Activated T-cell treated with anti-CD3 and anti-CD28 coated beads for 4 hours (primary cell): ENCODE results near the gene RBX1.
A peak's percentile ranks its signal among the peaks of the same experiment; 100 is the strongest.
"Not testable (repeated sequence)": the region's sequence is repeated elsewhere in the genome, so short reads cannot be mapped to it uniquely, and the experiment has no call there.

ENCODE experiments used
- DNase-seq: peaks from one replicate; pipeline ENCODE4 v3.0.0-alpha.2; 2020

Gene RBX1

DNA sequence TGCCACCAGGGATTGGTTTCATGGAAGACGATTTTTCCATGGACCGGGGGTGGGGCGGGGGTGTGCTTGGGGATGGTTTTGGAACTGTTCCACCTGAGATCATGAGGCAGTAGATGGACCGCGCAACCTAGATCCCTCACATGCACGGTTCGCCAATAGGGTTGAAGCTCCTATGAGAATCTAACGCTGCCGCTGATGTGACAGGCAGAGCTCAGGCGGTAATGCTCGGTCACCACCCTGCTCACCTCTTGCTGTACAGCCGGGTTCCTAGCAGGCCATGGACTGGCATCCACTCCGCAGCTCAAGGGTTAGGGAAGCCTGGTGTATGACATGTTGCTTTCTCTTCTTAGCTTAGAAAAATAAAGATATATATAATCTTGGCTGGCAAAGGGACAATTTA, 22.0 kb downstream of the RBX1 start:
- DNase-seq: no peak

DNA sequence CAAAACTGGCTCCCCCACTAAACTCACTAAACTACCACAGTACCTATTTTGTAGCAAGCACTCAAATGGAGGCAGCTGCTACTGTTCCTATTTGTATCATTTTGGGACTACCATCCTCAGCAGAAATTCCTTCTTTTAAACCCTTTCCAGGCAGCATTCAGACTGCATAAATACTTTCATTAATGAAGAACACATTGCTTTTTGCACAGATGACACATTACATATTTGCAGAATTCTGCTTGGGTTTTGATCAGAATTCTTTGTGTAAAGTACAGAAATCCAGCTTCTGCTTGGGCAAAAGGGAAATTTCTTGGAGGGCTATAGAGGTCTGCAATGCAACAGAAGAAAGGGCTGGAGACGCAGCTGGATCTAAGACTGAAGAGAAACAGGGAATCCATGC, 24.2 kb downstream of the RBX1 start:
- no peak for DNase-seq

DNA sequence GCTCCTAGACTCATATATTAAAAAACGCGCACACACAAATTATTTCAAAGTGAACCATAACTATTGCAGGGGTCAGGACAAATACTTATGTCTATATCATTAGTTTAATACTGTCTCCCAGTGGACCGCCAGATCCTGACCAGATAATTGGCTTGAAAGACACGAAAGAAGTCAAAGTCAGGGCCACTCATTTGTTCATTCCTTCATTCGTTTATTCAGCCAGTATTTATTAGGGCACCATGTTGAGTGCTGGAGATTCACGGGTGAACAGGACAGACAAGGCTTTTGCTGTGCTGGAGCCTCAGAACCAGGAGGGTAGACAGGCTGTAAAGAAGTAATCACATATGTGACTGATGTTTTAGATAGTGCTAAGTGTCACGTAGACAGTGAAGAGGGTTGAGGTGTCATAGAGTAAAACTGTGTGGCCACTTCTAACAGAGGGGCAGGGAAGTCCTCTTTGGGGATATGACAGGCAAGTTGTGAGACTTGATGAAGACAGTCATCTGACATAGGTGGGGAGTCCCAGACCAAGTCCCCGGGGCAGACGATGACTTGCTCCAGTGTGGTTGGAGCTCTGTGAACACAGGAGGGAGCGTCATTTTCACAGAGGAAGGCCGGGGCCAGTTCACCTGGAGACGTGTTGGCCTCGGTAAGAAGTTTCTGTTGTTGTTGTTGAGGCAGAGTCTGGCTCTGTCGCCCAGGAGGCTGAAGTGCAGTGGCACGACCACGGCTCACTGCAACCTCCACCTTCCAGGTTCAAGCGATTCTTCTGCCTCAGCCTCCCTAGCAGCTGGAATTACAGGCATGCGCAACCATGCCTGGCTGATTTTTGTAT, 25.9 kb downstream of the RBX1 start:
- DNase-seq: no peak

DNA sequence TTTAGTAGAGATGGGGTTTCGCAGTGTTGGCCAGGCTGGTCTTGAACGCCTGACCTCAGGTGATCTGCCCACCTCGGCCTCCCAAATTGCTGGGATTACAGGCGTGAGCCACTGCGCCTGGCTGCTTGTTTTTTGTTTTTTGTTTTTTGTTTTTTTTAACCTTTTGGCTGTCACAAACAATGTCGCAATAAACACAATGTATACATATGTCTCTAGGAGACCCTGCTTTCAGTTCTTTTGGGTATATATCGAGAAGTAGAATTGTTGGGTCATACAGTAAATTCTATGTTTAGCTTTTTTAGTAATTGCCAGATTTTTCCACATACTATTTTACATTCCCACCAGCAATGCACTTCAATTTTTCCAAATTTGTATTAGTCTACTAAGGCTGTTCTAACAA, 28.0 kb downstream of the RBX1 start:
- no peak for DNase-seq

DNA sequence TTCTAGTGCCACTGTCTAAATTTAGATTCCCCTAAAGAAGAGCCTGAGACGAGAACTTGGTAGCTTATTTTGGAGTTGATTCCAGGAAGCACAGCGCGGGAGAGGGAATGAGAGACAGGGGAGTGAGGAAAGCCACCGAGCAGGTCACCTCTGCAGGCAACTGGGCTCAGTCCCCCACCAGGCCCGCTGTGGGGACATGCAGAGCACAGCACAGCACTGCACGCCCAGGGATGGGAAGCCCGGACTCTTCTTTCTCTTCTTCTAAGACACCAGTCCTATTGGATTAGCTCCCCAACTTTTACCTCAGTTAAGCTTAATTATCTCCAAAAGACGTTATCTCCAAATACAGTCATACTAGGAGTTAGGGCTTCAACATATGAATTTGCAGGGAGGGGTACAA, 28.7 kb downstream of the RBX1 start:
- DNase-seq: no peak

DNA sequence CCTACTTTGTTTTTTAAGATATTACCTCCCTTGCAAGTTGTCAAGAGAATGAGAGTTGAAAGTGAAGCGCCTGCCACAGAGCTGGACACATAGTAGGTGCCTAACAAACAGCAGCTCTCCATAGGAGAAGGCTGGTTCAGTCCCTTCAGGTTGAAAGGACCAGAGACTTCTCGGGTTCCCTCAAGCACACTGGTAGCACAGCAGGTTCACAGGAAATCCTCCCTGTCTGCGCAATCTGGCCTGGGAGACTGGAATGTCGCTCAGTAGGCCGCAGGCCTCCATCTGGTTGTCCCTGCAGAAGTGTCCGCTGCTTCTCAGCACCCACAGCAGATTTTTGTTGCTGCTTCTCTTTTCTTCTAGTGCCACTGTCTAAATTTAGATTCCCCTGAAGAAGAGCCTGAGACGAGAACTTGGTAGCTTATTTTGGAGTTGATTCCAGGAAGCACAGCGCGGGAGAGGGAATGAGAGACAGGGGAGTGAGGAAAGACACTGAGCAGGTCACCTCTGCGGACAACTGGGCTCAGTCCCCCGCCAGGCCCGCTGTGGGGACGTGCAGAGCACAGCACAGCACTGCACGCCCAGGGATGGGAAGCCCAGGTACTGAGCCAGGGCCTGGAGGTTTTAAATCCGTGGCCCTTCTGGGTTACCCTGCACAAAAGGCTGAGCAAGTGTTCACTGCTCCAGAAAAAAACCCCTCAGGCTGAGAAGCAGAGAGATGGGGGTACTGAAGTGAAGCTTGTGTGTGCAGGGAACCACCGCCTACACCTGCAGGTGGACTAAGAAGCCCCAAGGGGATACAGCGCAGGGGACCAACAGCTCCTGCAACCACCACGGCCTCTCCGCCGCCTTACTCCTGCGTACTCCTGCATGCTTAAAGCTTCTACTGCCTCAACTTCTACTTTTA, 31.6 kb downstream of the RBX1 start:
- no peak for DNase-seq

DNA sequence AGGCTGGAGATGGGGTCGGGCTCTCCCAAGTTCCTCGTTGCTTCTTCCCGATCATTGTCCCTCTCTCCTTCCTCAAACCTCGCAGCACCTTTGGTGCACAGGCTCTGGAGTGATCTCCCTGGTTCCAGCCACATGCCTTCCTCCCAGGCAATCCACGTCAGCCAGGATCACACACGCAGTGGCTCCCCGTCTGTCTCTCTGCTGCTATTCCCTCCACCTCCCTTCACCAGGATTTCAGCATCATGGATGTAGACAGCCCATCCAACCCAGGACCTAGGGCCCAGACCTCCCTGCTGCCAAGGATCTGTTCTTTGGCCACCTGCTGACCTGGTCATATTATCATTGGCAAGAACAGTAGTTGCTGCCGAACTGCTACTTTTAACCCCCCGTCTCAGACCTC, 40.1 kb downstream of the RBX1 start:
- no peak for DNase-seq

DNA sequence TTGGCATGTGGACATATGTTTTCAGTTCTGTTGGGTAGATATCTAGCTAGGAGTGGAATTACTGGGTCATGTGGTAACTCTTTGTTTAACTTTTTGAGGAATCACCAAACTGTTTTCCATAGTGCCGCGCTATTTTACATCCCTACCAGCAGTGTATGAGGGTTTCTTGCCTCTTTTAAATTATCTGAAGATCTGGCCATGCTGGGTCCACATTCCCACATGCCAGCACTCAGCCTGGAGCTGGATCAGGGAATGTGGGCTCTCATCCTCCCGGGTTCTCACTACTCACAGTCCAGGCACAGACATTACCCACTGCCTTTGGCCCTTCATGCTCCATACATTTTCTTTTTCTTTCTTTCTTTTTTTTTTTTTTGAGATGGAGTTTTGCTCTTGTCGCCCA, 44.6 kb downstream of the RBX1 start:
- no peak for DNase-seq

DNA sequence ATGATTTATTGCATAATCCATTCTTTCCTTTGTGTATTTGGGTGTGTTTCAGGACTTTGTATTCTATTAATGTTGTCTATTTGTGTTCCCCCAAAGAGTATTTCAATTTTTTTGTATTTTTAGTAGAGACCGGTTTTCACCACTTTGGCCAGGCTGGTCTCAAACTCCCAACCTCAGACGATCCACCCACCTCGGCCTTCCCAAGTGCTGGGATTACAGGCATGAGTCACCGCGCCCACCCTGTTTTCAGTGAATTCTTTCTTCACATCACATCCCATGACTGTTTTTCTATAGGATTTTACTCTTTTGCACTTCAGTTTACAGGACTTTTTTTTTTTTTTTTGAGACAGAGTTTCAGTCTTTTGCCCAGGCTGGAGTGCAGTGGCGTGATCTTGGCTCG, 46.3 kb downstream of the RBX1 start:
- DNase-seq: no peak

DNA sequence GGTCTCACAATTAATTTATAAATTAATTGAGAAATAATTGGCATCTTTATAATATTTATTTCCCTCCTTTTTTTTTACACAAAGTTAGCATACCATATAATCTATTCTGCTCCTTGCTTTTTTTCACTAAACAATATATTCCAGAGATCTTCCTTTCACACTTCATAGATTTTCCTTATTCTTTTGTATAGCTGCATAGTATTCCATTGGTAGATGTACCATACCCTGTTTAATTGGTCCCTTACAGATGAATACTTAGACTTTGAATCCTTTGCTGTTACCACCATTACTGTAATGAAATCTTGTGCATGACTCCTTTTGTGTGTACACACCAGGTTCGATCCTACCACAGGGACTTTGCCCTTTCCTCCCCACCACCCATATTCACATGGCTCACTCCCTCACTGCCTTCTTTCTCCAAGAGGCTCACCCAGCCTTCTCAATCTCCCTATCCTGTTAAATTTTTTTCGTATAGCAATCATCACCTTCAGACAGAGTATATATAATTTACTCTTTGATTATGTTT, 48.9 kb downstream of the RBX1 start:
- no peak for DNase-seq

DNA sequence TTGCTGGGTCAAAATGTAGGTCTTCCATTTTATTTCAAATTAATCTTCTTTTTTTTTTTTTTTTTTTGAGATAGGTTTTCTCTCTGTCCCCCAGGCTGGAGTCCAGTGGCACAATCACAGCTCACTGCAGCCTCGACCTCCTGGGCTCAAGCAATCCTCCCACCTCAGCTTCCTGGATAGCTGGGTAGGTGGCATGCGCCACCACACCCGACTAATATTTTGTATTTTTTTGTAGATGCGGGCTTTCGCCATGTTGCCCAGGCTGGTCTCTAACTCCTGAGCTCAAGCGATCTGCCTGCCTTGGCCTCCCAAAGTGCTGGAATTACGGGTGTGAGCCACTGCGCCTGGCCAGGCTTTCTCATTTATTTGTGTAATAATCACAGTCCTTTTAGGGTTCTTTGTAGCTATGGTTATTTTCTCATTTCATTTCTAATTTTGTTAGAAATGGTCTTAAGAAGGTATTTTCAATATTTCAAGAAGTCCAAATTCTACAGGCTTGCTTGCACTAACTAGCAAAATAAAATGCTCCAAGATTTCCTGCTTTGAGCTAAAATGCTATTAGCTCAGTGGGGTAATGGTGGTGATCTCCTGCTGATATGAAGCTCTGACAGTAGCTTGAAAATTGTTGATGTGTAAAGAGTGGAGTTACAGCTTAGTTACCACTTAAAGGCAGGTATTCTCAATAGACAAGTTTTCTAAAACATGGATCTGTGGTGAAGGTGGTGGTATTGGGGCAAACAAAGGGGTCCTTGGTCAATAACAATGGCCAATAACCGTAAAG, 50.0 kb downstream of the RBX1 start:
- no peak for DNase-seq

DNA sequence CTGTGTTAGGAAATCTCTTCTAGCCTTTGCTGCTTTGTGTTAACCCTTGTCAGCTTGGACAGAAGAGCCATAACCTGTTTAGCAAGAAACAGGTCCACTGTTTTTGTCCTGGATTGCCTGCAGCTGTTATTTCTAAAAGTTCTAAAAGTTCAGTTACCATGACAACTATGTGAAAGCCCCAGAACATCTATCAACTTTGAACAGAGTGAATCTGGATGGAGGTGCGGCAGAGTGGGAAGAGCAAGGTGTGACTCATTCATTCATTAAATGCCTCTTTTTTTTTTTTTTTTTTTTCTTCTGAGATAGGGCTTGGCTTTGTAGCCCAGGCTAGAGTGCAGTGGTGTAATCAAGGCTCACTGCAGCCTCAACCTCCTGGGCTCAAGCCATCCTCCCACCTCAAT, 50.5 kb downstream of the RBX1 start:
- DNase-seq: no peak

DNA sequence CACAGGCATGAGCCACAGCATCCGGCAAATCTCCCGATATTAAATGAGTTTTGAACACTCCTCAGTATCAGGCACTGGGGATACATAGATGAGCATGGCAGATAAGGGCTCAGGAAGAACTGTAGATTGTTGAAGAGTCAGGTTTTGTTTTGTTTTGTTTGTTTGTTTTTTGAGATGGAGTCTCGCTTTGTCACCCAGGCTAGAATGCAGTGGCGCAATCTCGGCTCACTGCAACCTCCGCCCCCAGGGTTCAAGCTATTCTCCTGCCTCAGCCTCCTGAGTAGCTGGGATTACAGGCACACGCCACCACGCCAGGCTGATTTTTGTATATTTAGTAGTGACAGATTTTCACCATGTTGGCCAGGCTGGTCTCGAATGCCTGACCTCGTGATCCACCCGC, 51.2 kb downstream of the RBX1 start:
- not testable (repeated sequence) for DNase-seq

DNA sequence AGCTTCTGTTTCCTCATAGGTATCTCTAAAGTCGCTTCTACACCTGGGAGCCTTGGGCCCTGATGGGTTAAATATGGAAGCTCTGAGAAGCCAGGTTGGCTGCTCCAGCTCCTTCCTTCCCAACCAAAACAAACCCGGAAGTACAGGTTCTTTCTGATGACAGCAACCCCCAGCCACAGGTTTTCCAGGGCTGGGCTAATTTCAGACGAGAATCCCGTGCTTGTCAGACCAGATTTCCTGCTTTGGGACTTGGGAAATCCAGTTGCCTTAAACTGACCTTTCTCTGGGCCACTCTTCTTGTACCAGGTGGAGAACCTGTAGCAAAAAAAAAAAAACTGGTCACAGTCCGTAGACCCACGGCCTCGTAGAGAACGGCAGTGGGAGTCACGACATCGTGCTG, 51.9 kb downstream of the RBX1 start:
- no peak for DNase-seq

DNA sequence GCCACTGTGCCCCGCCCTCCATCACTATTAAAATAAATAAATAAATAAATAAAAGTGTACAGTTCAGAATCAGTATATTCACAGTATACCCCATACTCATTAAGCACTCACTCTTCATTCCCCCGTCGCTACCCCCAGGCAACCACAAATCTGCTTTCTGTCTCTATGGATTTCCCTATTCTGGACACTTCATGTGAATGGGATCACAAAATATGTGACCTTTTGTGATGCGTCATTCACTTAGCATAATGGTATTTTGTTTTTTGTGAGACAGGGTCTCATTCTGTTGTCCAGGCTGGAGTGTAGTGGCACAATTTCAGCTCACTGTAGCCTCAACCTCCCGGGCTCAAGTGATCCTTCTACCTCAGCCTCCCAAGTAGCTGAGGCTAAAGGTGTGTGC, 52.8 kb downstream of the RBX1 start:
- no peak for DNase-seq

DNA sequence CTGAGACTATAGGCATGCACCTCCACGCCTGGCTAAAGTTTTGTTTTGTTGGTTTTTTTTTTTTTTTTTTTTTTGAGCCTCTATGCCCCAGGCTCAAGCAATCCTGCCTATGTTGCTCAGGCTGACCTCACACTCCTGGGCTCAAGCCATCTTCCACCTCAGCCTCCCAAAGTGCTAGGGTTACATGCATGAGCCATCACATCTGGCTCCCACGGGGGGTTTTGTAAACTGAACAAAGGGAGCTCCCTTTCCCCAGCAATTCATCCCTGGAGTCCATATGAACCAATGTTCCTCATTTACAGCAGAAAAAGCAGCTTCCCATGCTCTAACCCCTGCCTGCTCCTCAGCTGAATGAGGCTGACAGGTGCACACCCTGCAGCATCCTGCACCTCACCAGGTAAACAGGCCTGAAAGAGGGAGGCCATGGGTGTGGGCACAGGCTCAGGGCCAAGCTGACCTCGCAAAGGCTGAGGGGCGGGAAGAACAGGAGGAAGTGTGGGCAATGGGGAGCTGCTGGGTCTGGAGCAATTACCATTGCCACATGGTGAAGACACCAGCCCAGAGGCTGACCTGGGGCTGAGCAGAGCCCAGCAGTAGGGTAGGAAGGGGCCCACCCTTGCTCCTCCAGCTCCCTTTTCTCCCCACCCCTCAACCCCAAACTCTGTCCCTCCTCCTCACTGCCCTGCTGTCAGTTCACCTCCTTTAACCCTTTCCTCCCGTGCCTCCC, 58.2 kb downstream of the RBX1 start:
- DNase-seq: no peak

DNA sequence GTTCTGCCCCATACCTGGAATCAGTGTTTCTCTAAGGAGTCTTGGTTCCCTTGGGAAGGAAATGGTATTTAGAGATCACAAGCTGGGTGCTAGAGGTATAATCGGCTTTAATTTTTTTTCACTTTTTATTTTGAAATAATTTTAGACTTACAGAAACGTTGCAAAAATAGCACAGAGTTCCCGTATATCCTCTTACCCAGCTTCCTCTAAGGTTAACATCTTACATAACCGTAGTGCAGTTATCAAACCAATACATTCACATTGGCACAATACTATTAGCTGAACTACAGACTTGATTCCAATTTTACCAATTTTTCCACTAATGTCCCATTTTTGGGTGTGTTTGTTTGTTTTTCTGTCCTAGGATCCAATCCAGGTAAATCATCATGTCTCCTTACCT, 63.8 kb downstream of the RBX1 start:
- DNase-seq: no peak

DNA sequence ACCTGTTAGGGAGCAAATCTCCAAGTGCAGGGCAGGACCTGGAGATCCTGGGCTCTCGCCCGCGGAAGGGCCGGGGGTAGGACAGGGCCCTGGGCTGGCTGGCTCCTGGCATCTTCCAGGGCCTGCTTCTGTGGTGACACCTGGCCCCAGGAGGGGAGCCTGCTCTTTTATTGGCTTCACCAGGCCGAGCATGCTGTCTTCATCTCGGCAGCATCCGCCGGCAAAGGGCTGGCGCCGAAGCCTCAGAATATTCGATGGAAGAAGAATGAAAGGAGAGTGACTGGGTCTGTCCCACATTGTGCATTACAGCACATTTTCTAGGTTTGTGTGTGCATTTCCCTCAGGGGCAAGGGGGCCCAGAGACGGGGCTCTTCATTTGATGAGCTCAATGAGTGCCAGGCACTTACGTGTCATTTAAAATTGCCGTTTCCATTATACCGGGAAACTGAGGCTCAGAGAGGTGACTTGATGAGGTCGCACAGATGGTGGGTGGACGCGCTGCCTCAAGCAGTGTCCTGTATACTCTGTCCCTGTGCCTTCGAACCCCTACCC, 70.0 kb downstream of the RBX1 start:
- no peak for DNase-seq

DNA sequence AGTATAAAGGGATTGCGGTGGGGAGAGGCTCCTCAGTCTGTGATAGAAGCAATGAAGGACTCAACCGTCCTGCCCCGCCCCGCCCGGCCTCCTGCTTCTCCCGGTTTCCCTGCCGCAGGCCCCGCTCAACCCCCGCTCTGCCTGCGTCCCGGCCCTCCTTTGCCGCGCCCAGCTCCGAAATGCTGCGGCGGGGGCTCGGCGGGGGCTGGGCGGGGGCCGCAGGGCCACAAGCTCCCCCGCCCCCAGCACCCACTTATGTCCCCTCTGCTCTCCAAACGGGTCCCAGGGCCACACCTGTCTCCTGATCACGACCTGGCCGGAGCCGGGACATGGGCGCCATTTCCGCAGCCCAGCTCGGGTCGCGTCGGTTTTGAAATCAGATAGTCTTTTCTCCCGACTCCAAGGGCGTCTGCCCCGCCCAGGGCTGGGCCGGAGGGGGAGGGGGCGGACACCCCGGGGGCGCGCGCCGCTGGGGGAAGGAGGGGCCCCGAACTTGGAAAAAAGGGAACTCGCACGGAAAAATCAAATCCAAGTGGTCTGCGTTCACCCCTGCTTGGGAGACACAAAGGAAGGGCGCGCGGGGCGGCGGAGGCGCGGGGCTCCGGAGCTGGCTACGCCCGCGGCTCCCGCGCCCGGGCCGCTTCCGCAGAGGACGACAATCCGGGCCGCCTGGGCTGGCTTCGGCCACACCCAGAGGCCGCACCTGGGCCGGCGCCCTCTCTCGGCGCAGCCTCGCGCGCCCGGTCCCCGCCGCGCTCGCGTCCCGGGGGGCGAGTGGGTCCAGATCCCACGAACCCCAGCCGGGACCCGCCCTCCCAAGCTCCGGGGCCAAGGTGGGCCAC, 70.7 kb downstream of the RBX1 start:
- peak; percentile 35 for DNase-seq

DNA sequence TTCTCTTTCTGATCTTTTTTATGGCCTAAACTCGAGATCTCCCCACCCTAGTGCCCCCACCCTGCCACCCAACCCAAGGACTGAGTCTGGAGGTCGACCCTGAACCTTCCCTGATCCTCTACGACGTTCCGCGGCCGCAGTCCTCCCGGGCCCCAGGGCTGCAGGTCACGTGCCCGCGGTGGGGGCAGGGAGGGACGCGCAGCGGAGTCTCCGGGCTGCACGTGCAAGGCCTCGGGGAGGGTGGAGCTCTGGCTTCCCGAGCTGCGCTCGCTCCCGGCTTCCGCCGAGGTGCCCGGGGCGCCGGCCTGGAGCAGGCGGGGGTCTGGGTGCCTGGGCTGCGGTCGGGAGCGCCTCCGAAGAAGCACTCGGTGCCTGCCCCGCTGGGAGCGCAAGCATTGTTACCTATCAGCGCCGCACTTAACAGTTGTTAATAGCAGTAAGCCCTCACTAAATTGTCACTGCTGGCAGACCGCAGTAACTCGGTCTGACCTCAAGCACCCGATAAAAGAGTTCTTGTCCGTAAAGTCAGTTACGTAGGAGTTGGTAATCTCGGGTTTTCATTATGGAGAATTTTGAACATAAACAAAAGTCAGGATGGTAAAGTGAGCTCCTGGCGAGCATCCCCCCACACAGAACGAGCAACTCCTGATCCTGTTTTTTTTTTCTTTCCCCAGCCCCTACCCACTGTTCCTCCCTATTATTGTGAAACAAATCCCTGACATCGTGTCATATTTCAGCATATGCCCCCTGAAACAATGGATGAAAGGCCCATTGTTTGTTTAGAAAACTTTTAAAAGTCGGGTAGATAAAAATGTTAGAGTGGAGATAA, 71.5 kb downstream of the RBX1 start:
- DNase-seq: peak; percentile 70
